NCI-H2081 treated with DMSO at 0.1 percent for 48 hours (cell line): Measurements from ENCODE around the gene C5orf47.
"Not testable (repeated sequence)": the region's sequence is repeated elsewhere in the genome, so short reads cannot be mapped to it uniquely, and the experiment has no call there.

ENCODE experiments used
- DNase-seq: peaks from one replicate; lab custom pipeline; 2025; lab: John Stamatoyannopoulos, UW

The C5orf47 gene

GRCh38 chr5:173970878-173971650 lies 17.9 kb upstream of the C5orf47 start:
- DNase-seq, result no peak

- no peak for DNase-seq
Observed at GRCh38 chr5:173971681-173972345, 17.2 kb upstream of the C5orf47 start.

- no peak for DNase-seq
Observed at GRCh38 chr5:173972607-173972924, 16.4 kb upstream of the C5orf47 start.

- no peak for DNase-seq
Observed at GRCh38 chr5:173972925-173973615, 15.9 kb upstream of the C5orf47 start.

GRCh38 chr5:173973616-173973969 lies 15.4 kb upstream of the C5orf47 start:
- no peak for DNase-seq

GRCh38 chr5:173974688-173975239 lies 14.2 kb upstream of the C5orf47 start:
- no peak for DNase-seq

- no peak for DNase-seq
Observed at GRCh38 chr5:173981185-173981761, 7.7 kb upstream of the C5orf47 start.

- no peak for DNase-seq
Observed at GRCh38 chr5:173984218-173984617, 4.8 kb upstream of the C5orf47 start.

GRCh38 chr5:173989432-173990082 lies 587 bp downstream of the C5orf47 start:
- DNase-seq, result no peak

GRCh38 chr5:173997331-173997730 lies 8.4 kb downstream of the C5orf47 start:
- no peak for DNase-seq

- DNase-seq, result no peak
Observed at GRCh38 chr5:173998531-173998930, 9.6 kb downstream of the C5orf47 start.

- no peak for DNase-seq
Observed at GRCh38 chr5:174000076-174000475, 11.1 kb downstream of the C5orf47 start.

GRCh38 chr5:174003795-174004194 lies 14.8 kb downstream of the C5orf47 start:
- DNase-seq, result no peak

- no peak for DNase-seq
Observed at GRCh38 chr5:174008922-174009321, 20.0 kb downstream of the C5orf47 start.

- no peak for DNase-seq
Observed at GRCh38 chr5:174010365-174010764, 21.4 kb downstream of the C5orf47 start.

GRCh38 chr5:174011441-174011840 lies 22.5 kb downstream of the C5orf47 start:
- no peak for DNase-seq

GRCh38 chr5:174020069-174020927 lies 31.3 kb downstream of the C5orf47 start:
- not testable (repeated sequence) for DNase-seq

GRCh38 chr5:174020928-174021304 lies 31.9 kb downstream of the C5orf47 start:
- DNase-seq, result no peak

- no peak for DNase-seq
Observed at GRCh38 chr5:174022384-174023095, 33.6 kb downstream of the C5orf47 start.

- DNase-seq, result no peak
Observed at GRCh38 chr5:174030286-174030685, 41.3 kb downstream of the C5orf47 start.
